ENCODE results near the gene IQCE. TPM values are rescaled to one million over a fixed set of nuclear protein-coding genes. Genes with fewer than 3 reads are reported as not detected.

Gene IQCE
- total and polyA plus RNA-seq, 2 donors (not counting 1 experiment from before 2014, with no cell fraction given): 3.5 to 9.5 TPM

DNA sequence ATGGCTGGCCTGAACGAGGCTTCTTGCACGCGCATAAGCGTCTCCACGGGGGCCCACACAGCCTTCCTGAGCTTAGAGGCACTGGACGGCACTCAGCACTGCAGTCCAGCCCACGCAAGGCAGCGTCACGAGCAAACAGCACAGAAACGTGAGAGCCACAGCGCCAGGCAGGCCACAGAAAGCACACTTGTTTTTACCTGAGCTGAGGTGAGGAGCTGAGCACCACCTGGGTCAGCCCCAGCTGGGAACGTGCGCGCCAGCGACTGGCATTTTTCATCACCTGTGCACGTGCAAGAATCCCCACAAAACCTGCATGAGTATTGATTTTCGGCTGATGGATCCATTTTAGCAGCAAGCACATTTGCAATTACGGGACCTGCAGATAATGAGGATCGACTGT, 26.7 kb downstream of the IQCE start:
- Mint-ChIP-seq H3K27me3 (no peaks in the 10 kb centered on the region), H3K27ac (no peak overlapping the region), H3K9me3 (ENCODE audit: insufficient read depth) (no peaks in the 10 kb centered on the region), H3K4me1 (peaks cover 1% of the 10 kb centered on the region), H3K4me3 (no peak overlapping the region)
- Histone ChIP-seq H3K4me1 (ENCODE audit: control insufficient read depth in 2 of 2, insufficient read depth in 2 of 2, low read length in 2 of 2) (no peaks in the 10 kb centered on the region), H2AFZ (ENCODE audit: insufficient read depth, low read depth, low read length, poor library complexity, severe bottlenecking) (no peak overlapping the region), H3K4me3 (ENCODE audit: control extremely low read depth in 1 of 5, extremely low read depth in 1 of 5, insufficient read depth in 1 of 5, low read depth in 2 of 5, low read length in 4 of 5) (no peak overlapping the region), H4K20me1 (ENCODE audit: control insufficient read depth, insufficient read depth, low read length, poor library complexity, severe bottlenecking) (no peaks in the 10 kb centered on the region), H3K4me2 (replicated peaks; ENCODE audit: low read depth, low read length, poor library complexity, severe bottlenecking) (no peak overlapping the region), H3K79me2 (ENCODE audit: control insufficient read depth, insufficient read depth, low read length) (no peaks in the 10 kb centered on the region), H3K9ac (ENCODE audit: low read length) (no peak overlapping the region), H3K27me3 (replicated peaks in 1 of 4; ENCODE audit: control extremely low read depth in 1 of 4, control insufficient read depth in 3 of 4, insufficient read depth in 4 of 4, low read length in 3 of 4) (no peaks in the 10 kb centered on the region), H3K36me3 (replicated peaks in 1 of 2; ENCODE audit: control extremely low read depth in 1 of 2, control insufficient read depth in 1 of 2, extremely low read depth in 1 of 2, insufficient read depth in 2 of 2, low read length in 1 of 2) (peaks cover 0 to 1% of the 10 kb centered on the region in 2 experiments), H3K27ac (ENCODE audit: low read length in 2 of 2) (no peak overlapping the region), H3K9me3 (ENCODE audit: control extremely low read depth in 1 of 3, control insufficient read depth in 2 of 3, insufficient read depth in 1 of 3, low read length in 2 of 3) (no peaks in the 10 kb centered on the region)
- no peak for ATAC-seq (ENCODE audit: low read depth)
- ChIA-PET POLR2A (no interaction called here), CTCF (no interaction called here)
- WGBS (ENCODE audit: insufficient coverage): 100% methylated on average over 18 of the region's 19 CpGs
- no peak for DNase-seq
- intact Hi-C loops (cut with micrococcal nuclease): no loop called here
- TF ChIP-seq EZH2 (IDR thresholded peaks at IDR 0.05; ENCODE audit: borderline replicate concordance, insufficient read depth, low read depth, low read length, poor library complexity, severe bottlenecking): no peak
- TF ChIP-seq CTCF (IDR thresholded peaks at IDR 0.05): no peak

DNA sequence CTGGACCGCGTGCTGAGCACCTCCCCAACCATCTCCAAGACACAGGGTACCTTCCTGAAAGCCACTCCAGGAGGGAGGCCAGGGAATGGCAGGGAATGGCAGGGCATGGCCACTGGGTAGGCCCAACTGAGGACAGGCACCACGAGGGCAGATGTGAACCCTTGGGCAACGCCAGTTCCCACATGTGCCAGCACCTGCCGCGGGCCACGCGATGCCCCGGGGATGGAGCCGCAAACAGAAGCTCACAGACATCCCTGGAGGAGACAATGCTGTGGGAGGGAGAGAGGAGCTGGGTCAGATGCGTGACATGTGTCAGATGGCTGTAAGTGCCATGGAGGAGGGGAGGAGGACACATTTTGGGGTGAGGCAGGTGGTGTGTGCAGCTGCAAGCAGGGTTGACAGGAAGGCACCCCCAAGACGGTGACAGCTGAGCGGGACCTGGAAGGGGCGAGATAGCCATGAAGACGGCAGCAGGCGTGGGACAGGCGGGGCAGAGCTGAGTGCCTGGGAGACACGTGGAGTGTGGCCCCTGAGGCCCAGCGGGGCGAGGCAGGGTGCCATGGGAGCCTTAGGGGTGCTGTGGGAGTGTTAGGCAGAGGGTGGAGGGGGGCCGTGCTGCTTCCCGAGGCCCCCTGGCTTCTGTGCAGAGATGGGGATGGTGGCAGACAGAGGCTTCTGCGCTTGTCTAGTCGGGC, 27.7 kb downstream of the IQCE start:
- Histone ChIP-seq H3K4me2 (replicated peaks; ENCODE audit: low read depth, low read length, poor library complexity, severe bottlenecking) (no peak overlapping the region), H2AFZ (ENCODE audit: insufficient read depth, low read depth, low read length, poor library complexity, severe bottlenecking) (no peak overlapping the region), H3K79me2 (ENCODE audit: control insufficient read depth, insufficient read depth, low read length) (no peaks in the 10 kb centered on the region), H3K27ac (ENCODE audit: low read length in 2 of 2) (no peak overlapping the region), H3K9me3 (ENCODE audit: control extremely low read depth in 1 of 3, control insufficient read depth in 2 of 3, insufficient read depth in 1 of 3, low read length in 2 of 3) (no peaks in the 10 kb centered on the region), H3K4me1 (ENCODE audit: control insufficient read depth in 2 of 2, insufficient read depth in 2 of 2, low read length in 2 of 2) (no peaks in the 10 kb centered on the region), H3K4me3 (ENCODE audit: control extremely low read depth in 1 of 5, extremely low read depth in 1 of 5, insufficient read depth in 1 of 5, low read depth in 2 of 5, low read length in 4 of 5) (no peak overlapping the region), H3K27me3 (replicated peaks in 1 of 4; ENCODE audit: control extremely low read depth in 1 of 4, control insufficient read depth in 3 of 4, insufficient read depth in 4 of 4, low read length in 3 of 4) (no peaks in the 10 kb centered on the region), H4K20me1 (ENCODE audit: control insufficient read depth, insufficient read depth, low read length, poor library complexity, severe bottlenecking) (no peaks in the 10 kb centered on the region), H3K9ac (ENCODE audit: low read length) (no peak overlapping the region), H3K36me3 (replicated peaks in 1 of 2; ENCODE audit: control extremely low read depth in 1 of 2, control insufficient read depth in 1 of 2, extremely low read depth in 1 of 2, insufficient read depth in 2 of 2, low read length in 1 of 2) (peaks cover 1 to 2% of the 10 kb centered on the region in 2 experiments)
- ATAC-seq (ENCODE audit: low read depth) (no peak), DNase-seq (no peak)
- H3K4me1 Mint-ChIP-seq: no peaks in the 10 kb centered on the region
- no peak overlapping the region for H3K4me3 Mint-ChIP-seq
- ChIA-PET CTCF (no interaction called here), POLR2A (no interaction called here)
- TF ChIP-seq EZH2 (IDR thresholded peaks at IDR 0.05; ENCODE audit: borderline replicate concordance, insufficient read depth, low read depth, low read length, poor library complexity, severe bottlenecking): no peak
- TF ChIP-seq CTCF (IDR thresholded peaks at IDR 0.05): no peak
- H3K9me3 Mint-ChIP-seq (ENCODE audit: insufficient read depth): no peaks in the 10 kb centered on the region
- no peaks in the 10 kb centered on the region for H3K27me3 Mint-ChIP-seq
- intact Hi-C loops (cut with micrococcal nuclease): no loop called here
- WGBS (ENCODE audit: insufficient coverage): 95% methylated on average over 24 of the region's 24 CpGs
- no peak overlapping the region for H3K27ac Mint-ChIP-seq
